ENCODE results near the gene PPARA.

PPARA gene

GRCh38 chr22:46289244-46289891, 139.0 kb downstream of the PPARA start:
- Histone ChIP-seq H3K79me2 (ENCODE audit: control insufficient read depth, insufficient read depth, low read length, unreplicated experiment) (no peaks in the 10 kb centered on the region), H2AFZ (ENCODE audit: low read length, unreplicated experiment) (no peak overlapping the region), H3K36me3 (ENCODE audit: insufficient read depth, low read length) (no peaks in the 10 kb centered on the region), H3K4me1 (ENCODE audit: control insufficient read depth, insufficient read depth, low read length, unreplicated experiment) (no peaks in the 10 kb centered on the region), H3K27ac (ENCODE audit: low read depth, low read length) (no peak overlapping the region), H3K4me3 (ENCODE audit: low read depth, low read length) (no peak overlapping the region), H3K27me3 (ENCODE audit: insufficient read depth, low read length) (no peaks in the 10 kb centered on the region)

- H3K79me2 ChIP-seq (ENCODE audit: control insufficient read depth, insufficient read depth, low read length, unreplicated experiment): no peaks in the 10 kb centered on the region
These were observed 140.0 kb downstream of the PPARA start for GRCh38 chr22:46290121-46290842.

GRCh38 chr22:46290843-46291785, 140.8 kb downstream of the PPARA start:
- Histone ChIP-seq H2AFZ (ENCODE audit: low read length, unreplicated experiment) (no peak overlapping the region), H3K4me3 (ENCODE audit: low read depth, low read length) (no peak overlapping the region), H3K36me3 (ENCODE audit: insufficient read depth, low read length) (no peaks in the 10 kb centered on the region), H3K27me3 (ENCODE audit: insufficient read depth, low read length) (no peaks in the 10 kb centered on the region), H3K79me2 (ENCODE audit: control insufficient read depth, insufficient read depth, low read length, unreplicated experiment) (no peaks in the 10 kb centered on the region), H3K4me1 (ENCODE audit: control insufficient read depth, insufficient read depth, low read length, unreplicated experiment) (peaks cover 9% of the 10 kb centered on the region), H3K27ac (ENCODE audit: low read depth, low read length) (no peak overlapping the region)

More at GRCh38 chr22:46290121-46290842, 140.0 kb downstream of the PPARA start:
- Histone ChIP-seq H3K27me3 (ENCODE audit: insufficient read depth, low read length) (no peaks in the 10 kb centered on the region), H3K27ac (ENCODE audit: low read depth, low read length) (no peak overlapping the region), H3K4me1 (ENCODE audit: control insufficient read depth, insufficient read depth, low read length, unreplicated experiment) (peaks cover under 1% of the 10 kb centered on the region), H3K4me3 (ENCODE audit: low read depth, low read length) (no peak overlapping the region), H3K36me3 (ENCODE audit: insufficient read depth, low read length) (no peaks in the 10 kb centered on the region), H2AFZ (ENCODE audit: low read length, unreplicated experiment) (no peak overlapping the region)

GRCh38 chr22:46292173-46292572, 141.8 kb downstream of the PPARA start:
- peaks cover 9% of the 10 kb centered on the region for H3K4me1 ChIP-seq (ENCODE audit: control insufficient read depth, insufficient read depth, low read length, unreplicated experiment)
- no peaks in the 10 kb centered on the region for H3K36me3 ChIP-seq (ENCODE audit: insufficient read depth, low read length)
- H3K4me3 ChIP-seq (ENCODE audit: low read depth, low read length): no peak overlapping the region
- peaks cover 2% of the 10 kb centered on the region for H3K79me2 ChIP-seq (ENCODE audit: control insufficient read depth, insufficient read depth, low read length, unreplicated experiment)
- H3K27ac ChIP-seq (ENCODE audit: low read depth, low read length): no peak overlapping the region
- no peak overlapping the region for H2AFZ ChIP-seq (ENCODE audit: low read length, unreplicated experiment)
- no peaks in the 10 kb centered on the region for H3K27me3 ChIP-seq (ENCODE audit: insufficient read depth, low read length)

DNA sequence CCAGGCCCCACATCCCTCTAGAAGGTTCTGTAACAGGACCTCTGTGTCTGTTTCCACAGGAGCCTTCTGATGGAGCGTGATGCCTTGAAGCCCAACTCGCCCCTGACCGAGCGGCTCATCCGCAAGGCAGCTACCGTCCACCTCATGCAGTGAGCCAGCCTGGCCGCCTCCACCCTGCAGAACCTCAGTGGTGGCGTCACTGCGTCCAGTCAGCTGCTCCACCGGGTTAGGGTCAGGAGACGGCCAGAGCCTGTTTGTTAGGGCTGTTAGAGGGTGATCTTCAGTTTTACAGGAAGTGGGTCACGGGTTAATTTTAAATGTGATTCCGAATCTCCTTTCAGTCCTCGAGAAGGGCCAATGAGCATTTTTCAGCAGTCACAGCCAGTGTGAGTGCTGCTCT, 142.4 kb downstream of the PPARA start:
- no peak overlapping the region for H3K27ac ChIP-seq (ENCODE audit: low read depth, low read length)
- no peaks in the 10 kb centered on the region for H3K36me3 ChIP-seq (ENCODE audit: insufficient read depth, low read length)
- H3K79me2 ChIP-seq (ENCODE audit: control insufficient read depth, insufficient read depth, low read length, unreplicated experiment): peaks cover 7% of the 10 kb centered on the region
- H3K4me1 ChIP-seq (ENCODE audit: control insufficient read depth, insufficient read depth, low read length, unreplicated experiment): peaks cover 9% of the 10 kb centered on the region
- H3K27me3 ChIP-seq (ENCODE audit: insufficient read depth, low read length): no peaks in the 10 kb centered on the region
- no peak overlapping the region for H2AFZ ChIP-seq (ENCODE audit: low read length, unreplicated experiment)
- no peak overlapping the region for H3K4me3 ChIP-seq (ENCODE audit: low read depth, low read length)
